ENCODE data around the gene HDDC3. TPM values are rescaled to one million over a fixed set of nuclear protein-coding genes. Genes with fewer than 3 reads are reported as not detected.
"Not testable (repeated sequence)": the region's sequence is repeated elsewhere in the genome, so short reads cannot be mapped to it uniquely, and the experiment has no call there.

HDDC3 gene
- total and polyA plus RNA-seq, 3 donors from 2014 or later: 12.1 to 18.3 (median 16.7) TPM

- peak overlapping the region; percentile 66 to 79 for H3K4me3 ChIP-seq
- peak overlapping the region; percentile 87 to 88 for H3K27ac ChIP-seq
- no peaks in the 10 kb centered on the region for H3K36me3 ChIP-seq (ENCODE audit: low read depth, missing control alignments)
- H3K9me3 ChIP-seq: no peaks in the 10 kb centered on the region
- TF ChIP-seq POLR2A (IDR thresholded peaks at IDR 0.05): no peak
- TF ChIP-seq, protein P1, sequence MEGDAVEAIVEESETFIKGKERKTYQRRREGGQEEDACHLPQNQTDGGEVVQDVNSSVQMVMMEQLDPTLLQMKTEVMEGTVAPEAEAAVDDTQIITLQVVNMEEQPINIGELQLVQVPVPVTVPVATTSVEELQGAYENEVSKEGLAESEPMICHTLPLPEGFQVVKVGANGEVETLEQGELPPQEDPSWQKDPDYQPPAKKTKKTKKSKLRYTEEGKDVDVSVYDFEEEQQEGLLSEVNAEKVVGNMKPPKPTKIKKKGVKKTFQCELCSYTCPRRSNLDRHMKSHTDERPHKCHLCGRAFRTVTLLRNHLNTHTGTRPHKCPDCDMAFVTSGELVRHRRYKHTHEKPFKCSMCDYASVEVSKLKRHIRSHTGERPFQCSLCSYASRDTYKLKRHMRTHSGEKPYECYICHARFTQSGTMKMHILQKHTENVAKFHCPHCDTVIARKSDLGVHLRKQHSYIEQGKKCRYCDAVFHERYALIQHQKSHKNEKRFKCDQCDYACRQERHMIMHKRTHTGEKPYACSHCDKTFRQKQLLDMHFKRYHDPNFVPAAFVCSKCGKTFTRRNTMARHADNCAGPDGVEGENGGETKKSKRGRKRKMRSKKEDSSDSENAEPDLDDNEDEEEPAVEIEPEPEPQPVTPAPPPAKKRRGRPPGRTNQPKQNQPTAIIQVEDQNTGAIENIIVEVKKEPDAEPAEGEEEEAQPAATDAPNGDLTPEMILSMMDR (IDR thresholded peaks at IDR 0.05): no peak
- 31 to 43% methylated on average over 21 of the region's 21 CpGs for WGBS, 2 donors
- DNase-seq: no peak
- intact Hi-C loops (cut with DNase I; ENCODE audit: low total_unique reads): no loop called here
- peaks cover 28% of the 10 kb centered on the region for H3K4me1 ChIP-seq
- H3K27me3 ChIP-seq: no peaks in the 10 kb centered on the region
These were observed 2.9 kb downstream of the HDDC3 start for GRCh38 chr15:90929246-90930019.

GRCh38 chr15:90928106-90928505, 4.2 kb downstream of the HDDC3 start:
- H3K27me3 ChIP-seq; DNase-seq; intact Hi-C loops (cut with DNase I; ENCODE audit: low total_unique reads); H3K4me3 ChIP-seq; H3K36me3 ChIP-seq (ENCODE audit: low read depth, missing control alignments); H3K9me3 ChIP-seq; H3K27ac ChIP-seq: not testable (repeated sequence)
- WGBS, 2 donors: 88 to 94% methylated on average over 7 of the region's 7 CpGs
- H3K4me1 ChIP-seq: peaks cover 22% of the 10 kb centered on the region

DNA sequence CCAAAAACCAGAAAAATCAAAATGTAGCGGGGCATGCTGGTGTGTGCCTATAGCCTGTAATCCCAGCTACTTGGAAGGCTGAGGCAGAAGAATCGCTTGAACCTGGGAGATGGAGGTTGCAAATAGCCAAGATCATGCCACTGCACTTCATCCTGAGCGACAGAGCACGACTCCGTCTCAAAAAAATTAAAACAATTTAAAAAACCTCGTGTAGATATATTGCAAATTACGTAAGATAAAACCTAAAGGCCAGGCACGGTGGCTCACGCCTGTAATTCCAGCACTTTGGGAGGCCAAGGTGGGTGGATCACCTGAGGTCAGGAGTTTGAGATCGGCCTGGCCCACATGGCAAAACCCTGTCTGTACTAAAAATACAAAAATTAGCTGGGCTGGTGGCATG, 5.6 kb downstream of the HDDC3 start:
- DNase-seq; H3K36me3 ChIP-seq (ENCODE audit: low read depth, missing control alignments); H3K27me3 ChIP-seq; H3K27ac ChIP-seq; H3K9me3 ChIP-seq; H3K4me3 ChIP-seq; intact Hi-C loops (cut with DNase I; ENCODE audit: low total_unique reads): not testable (repeated sequence)
- WGBS, 2 donors: 86 to 93% methylated on average over 10 of the region's 10 CpGs
- H3K4me1 ChIP-seq: peaks cover 14% of the 10 kb centered on the region

DNA sequence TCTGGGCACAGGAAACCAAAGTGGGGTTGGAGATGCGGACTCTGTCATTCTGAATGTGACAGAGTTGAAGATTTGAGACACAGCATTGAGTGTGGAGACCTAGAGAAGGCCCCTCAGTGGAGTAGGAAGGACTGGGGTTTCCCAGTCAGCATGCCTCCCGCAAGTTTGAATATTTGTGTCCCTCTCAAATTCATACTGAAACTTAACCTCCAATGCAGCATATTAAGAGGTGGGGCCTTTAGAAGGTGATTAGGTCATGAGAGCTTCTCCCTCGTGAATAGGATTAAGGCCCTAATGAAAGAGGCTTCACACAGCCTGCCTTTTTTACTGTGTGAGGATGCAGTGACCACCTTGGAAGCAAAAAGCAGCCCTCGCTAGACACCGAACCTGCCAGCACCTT, 8.0 kb downstream of the HDDC3 start:
- DNase-seq: no peak
- no peaks in the 10 kb centered on the region for H3K9me3 ChIP-seq
- H3K4me3 ChIP-seq: no peak overlapping the region
- no peaks in the 10 kb centered on the region for H3K27me3 ChIP-seq
- H3K4me1 ChIP-seq: no peaks in the 10 kb centered on the region
- TF ChIP-seq, protein P1 (IDR thresholded peaks at IDR 0.05): no peak
- TF ChIP-seq POLR2A (IDR thresholded peaks at IDR 0.05): no peak
- H3K36me3 ChIP-seq (ENCODE audit: low read depth, missing control alignments): no peaks in the 10 kb centered on the region
- intact Hi-C loops (cut with DNase I; ENCODE audit: low total_unique reads): no loop called here
- no peak overlapping the region for H3K27ac ChIP-seq
- WGBS, 2 donors: 95% methylated on average over 5 of the region's 5 CpGs

GRCh38 chr15:90922712-90923322, 9.5 kb downstream of the HDDC3 start:
- intact Hi-C loops (cut with DNase I; ENCODE audit: low total_unique reads); H3K4me1 ChIP-seq; DNase-seq; H3K4me3 ChIP-seq; H3K9me3 ChIP-seq; H3K27me3 ChIP-seq; H3K36me3 ChIP-seq (ENCODE audit: low read depth, missing control alignments); H3K27ac ChIP-seq: not testable (repeated sequence)
- 89 to 95% methylated on average over 7 of the region's 7 CpGs for WGBS, 2 donors

- WGBS, 2 donors: 87 to 93% methylated on average over 4 of the region's 4 CpGs
- TF ChIP-seq, protein P1 (IDR thresholded peaks at IDR 0.05): no peak
- no peak for TF ChIP-seq POLR2A (IDR thresholded peaks at IDR 0.05)
- Histone ChIP-seq H3K27ac (no peak overlapping the region), H3K36me3 (ENCODE audit: low read depth, missing control alignments) (no peaks in the 10 kb centered on the region), H3K27me3 (no peaks in the 10 kb centered on the region), H3K4me1 (peaks cover 7% of the 10 kb centered on the region), H3K4me3 (no peak overlapping the region), H3K9me3 (no peaks in the 10 kb centered on the region)
- intact Hi-C loops (cut with DNase I; ENCODE audit: low total_unique reads): no loop called here
- DNase-seq: no peak
These were observed 10.5 kb downstream of the HDDC3 start for GRCh38 chr15:90921887-90922286.

All from testis (tissue), 3 donors.